ENCODE data around the gene KIF6.

DNA sequence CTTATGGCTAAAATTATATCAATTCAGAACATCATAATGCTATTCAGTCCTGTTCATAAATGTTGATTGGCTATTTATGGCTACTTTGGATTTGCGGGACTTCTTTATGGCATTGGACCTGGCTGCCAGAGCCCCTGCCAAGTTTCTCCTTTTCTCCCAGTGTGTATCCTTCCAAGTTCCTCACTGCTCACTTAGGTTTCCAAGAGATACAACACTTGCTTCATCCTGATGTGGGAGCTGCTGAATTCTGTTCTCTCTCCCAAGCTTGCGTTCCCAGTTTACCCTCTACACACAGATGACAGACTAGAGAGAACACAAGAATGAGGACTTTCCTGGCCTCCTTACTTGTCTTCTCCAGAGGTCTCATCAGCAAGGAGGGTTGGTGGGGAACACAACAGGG is 48.6 kb upstream of the KIF6 start:
- TF ChIP-seq, protein P1, sequence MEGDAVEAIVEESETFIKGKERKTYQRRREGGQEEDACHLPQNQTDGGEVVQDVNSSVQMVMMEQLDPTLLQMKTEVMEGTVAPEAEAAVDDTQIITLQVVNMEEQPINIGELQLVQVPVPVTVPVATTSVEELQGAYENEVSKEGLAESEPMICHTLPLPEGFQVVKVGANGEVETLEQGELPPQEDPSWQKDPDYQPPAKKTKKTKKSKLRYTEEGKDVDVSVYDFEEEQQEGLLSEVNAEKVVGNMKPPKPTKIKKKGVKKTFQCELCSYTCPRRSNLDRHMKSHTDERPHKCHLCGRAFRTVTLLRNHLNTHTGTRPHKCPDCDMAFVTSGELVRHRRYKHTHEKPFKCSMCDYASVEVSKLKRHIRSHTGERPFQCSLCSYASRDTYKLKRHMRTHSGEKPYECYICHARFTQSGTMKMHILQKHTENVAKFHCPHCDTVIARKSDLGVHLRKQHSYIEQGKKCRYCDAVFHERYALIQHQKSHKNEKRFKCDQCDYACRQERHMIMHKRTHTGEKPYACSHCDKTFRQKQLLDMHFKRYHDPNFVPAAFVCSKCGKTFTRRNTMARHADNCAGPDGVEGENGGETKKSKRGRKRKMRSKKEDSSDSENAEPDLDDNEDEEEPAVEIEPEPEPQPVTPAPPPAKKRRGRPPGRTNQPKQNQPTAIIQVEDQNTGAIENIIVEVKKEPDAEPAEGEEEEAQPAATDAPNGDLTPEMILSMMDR (IDR thresholded peaks at IDR 0.05): no peak
- TF ChIP-seq POLR2A (IDR thresholded peaks at IDR 0.05) (no peak), POLR2AphosphoS5 (IDR thresholded peaks at IDR 0.05) (no peak)
